ENCODE data around the gene PANX3.

PANX3 gene

DNA sequence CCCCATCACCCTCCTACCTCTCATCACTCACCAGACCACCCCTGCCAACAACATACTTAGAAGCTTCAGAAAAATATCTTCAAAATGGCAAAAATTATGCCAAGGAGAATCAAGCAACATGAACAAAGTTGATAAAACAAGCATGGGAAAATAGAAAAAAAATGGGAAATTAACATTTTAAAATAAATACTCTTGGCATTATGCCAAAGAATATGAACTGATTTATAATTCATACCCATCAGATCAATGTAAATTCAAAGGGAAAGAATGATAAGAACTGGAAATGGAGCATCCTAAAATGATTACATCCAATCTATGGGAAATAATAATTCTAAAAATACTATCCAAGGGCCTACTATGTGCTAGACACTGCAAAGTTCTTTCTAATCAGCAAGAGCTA is 50.3 kb downstream of the PANX3 start:
- no peak for DNase-seq

GRCh38 chr11:124662106-124662505 is 50.9 kb downstream of the PANX3 start:
- no peak for DNase-seq

DNA sequence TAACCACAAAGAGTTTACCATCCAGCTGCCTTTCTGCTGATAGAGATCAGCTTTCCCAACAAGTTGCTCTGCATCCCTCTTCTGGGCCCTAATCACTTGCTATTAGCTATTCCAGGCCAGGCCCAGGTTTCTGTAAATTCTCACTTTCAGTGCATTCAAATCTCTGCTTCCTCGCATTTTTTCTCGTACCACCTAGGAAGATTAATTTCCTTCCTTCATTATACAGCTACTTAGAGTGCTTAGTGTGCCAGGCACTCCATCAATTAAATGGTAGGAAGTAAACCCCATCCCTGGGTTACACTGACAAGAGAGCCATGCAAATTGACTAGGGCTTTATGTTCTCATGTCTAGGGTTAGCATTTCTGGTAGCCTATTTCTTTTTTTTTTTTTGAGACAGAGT is 52.6 kb downstream of the PANX3 start:
- DNase-seq: no peak

DNA sequence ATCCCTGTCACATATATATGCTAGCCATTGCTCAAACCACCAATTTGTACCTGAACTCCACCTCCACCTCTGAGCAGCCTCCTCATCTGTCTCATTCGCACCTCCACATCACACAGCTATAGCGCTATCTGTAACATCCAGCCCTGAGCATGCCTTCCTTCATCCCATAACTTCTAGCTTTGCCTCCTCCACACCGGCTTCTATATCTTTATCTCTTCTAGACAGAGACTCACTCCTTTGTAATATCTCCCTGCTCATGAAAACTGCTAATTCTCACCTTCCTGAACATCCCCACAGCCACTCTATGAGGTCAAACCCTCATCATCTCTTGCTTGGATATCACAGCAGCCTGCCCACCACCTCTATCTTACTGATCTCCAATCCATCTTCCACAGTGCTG is 56.4 kb downstream of the PANX3 start:
- DNase-seq: no peak

DNA sequence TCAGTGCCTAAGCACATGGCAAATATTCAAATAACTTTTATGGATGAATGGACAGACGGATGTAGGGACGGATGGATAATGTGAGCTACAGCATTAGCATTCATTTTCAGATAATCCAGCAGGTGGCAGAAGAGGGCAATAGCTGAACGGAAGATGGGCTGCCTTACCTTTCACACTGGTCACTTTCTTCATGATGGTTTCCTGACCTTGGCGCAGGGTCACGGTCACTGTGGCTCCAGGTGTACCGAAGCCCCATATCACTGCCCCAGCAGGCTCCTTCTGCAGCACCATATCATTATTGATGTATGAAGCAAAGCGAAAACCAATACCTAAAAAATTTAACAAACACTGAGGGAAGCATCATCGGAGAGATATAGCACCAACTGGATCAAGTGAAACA is 58.0 kb downstream of the PANX3 start:
- DNase-seq: peak; percentile 31

Measured in midbrain (tissue), 1 donor.